HTERT RPE-1 (cell line): ENCODE data around the gene NOL12.
"Not testable (repeated sequence)": the region's sequence is repeated elsewhere in the genome, so short reads cannot be mapped to it uniquely, and the experiment has no call there.

Source experiments
- in situ Hi-C: fragments of 300-500 bp; cut with MboI; formaldehyde crosslinking; loops from 4 replicates; pipeline ENCODE4 v1.14.3; 2020; ENCODE audit warnings: low sequenced_read_pairs

NOL12 gene, protein sequence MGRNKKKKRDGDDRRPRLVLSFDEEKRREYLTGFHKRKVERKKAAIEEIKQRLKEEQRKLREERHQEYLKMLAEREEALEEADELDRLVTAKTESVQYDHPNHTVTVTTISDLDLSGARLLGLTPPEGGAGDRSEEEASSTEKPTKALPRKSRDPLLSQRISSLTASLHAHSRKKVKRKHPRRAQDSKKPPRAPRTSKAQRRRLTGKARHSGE

DNA sequence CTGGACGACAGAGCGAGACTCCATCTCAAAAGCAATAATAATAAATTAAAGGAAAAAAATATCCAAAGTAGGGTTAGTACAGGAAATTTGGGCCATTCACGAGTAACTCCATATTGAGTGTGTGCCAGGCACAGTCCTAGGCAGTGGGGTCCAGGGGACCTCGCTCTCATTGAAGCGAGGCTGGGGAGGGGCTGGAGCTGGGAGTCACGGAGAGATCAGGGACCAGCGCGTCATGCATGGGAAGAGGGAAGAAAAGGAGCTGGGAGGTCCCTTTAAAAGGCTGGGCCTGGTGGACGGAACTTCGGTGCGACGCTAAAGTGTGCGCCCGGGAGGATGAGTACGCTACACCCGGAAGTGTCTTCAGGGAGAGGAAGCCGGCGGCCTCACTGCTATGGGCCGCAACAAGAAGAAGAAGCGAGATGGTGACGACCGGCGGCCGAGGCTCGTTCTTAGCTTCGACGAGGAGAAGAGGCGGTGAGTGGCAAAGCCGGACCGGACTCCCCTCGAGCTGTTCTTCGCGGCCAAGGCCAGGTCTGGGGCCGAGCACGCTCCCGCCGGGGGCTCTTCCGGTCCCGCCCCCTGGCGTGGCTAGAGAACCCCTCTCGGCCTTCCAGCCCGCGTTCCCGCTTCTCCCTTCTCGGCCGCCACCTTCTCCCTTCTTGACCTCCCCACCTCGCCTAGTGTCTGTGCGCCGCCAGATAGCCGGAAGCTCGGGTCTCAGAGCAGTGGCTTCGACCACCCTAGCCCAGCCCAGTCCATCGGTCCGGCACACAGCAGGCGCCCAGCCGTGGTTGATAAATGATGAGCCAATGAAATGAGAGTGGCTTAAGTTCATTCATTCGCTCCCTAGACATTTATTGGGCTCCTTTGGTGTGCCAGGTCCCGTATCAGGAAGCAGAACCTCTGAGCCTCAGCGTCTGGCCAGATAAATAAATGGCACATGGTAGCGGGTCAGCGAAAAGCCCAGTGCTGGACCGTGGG is at the start of gene NOL12:
NOL12 (plus strand) TSS at position 342 of the 981 bp plus-strand sequence; CDS start at position 392, 50 bp downstream.
- in situ Hi-C loops, result no loop called here

DNA sequence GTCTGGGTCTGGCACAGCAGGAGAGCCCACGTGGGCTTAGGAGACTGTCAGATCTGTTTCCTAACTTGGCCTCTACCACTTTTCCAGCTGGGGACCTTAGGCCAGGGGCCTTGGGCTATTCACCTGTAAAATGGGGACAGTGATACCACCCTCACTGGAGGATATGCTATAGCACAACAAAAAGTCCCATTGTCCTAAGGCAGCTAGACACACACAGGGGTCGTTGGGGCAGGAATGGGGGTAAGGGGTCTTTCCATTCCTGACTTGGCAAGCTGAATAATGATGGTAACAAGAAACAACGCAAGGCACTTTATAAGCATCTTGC is 49.2 kb upstream of the NOL12 start:
- in situ Hi-C loops, result no loop called here

- in situ Hi-C loops, result no loop called here
Observed at GRCh38 chr22:37638391-37639069, 47.6 kb upstream of the NOL12 start.

GRCh38 chr22:37639070-37639760 is 46.9 kb upstream of the NOL12 start, which contains the start of gene SH3BP1:
Gene SH3BP1, plus strand, starts transcription at chr22:37639669. Its CDS starts 119 bp downstream, at chr22:37639788.
- in situ Hi-C loops, result no loop called here

DNA sequence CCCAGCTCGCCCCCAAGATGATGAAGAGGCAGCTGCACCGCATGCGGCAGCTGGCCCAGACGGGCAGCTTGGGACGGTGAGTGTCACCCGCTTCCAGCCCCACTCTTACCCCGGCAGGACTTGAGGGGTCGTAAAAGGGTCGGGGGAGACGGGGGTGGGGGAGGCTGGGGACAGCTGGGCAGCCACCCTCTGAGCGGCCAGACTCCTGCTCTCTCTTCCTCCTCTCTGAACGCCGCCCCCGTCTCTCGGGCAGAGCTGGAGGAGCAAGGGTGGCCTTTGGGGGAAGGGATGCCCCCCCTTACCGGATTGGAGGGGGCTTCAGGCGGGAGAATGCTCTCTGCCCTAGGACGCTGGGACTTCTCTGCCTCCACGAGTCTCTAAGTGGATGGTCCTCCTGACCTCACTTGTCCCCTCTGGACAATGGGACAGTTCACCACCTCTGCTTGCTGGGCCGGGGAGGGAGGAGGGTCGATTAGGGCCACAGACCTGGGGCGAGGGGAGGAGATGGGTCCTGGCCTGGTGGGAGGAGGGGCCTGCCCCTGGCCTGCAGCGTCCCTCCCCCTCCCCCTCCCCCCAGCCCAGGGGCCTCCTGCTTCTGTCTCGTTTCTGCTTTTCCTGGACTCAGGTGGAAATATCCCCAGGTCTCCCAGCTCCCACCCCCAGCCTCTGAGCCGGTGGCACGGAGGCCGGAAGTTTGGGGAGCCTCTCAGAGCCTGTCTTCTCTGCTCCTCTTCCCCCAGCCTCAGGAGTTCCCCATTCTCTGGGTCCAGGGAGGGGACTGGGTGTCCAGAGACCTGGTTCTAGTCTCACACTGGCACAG is 46.2 kb upstream of the NOL12 start:
- in situ Hi-C loops, result no loop called here

DNA sequence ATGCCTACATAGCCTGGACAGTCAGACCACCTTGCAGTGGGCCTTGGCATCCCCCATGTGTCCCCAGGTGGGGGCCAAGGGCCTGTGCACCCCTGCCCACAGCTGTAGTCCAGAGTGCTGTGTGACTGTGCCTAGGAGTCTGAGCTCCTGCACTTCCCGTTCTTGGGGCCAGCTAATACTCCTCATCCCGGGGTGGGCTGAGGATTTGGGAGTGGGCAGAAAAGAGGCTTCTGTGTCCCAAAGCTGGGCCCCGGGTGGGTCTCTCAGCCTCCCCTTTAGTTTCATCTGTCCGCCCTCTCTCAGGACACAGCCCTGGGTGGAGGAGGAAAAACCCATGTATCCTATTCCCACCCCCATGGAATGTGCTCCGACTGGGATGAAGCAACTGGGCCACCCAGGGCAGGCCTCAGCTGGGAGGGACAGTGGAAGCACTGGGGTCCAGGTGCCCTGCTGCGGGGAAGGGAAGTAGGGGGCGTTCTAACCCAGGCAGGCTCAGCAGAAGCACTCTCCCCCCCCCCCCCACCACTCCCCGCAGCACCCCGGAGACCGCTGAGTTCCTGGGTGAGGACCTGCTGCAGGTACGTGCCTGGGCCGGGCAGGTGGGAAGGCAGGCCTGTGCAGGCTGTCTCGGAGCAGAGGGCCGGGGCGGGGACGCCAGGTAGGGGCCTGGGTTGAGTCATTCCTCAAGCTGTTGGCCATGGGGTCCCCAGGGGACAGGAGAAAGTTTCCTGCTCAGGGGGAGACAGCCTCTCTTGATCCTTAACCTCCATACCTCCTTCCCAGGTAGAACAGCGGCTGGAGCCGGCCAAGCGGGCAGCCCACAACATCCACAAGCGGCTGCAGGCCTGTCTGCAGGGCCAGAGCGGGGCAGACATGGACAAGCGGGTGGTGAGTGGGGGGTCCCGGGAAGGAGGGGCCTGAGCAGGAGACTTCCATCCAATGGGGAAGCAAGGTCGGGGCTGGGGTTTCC is 45.3 kb upstream of the NOL12 start:
- in situ Hi-C loops, result no loop called here

GRCh38 chr22:37641561-37641949 is 44.6 kb upstream of the NOL12 start:
- in situ Hi-C loops, result no loop called here

DNA sequence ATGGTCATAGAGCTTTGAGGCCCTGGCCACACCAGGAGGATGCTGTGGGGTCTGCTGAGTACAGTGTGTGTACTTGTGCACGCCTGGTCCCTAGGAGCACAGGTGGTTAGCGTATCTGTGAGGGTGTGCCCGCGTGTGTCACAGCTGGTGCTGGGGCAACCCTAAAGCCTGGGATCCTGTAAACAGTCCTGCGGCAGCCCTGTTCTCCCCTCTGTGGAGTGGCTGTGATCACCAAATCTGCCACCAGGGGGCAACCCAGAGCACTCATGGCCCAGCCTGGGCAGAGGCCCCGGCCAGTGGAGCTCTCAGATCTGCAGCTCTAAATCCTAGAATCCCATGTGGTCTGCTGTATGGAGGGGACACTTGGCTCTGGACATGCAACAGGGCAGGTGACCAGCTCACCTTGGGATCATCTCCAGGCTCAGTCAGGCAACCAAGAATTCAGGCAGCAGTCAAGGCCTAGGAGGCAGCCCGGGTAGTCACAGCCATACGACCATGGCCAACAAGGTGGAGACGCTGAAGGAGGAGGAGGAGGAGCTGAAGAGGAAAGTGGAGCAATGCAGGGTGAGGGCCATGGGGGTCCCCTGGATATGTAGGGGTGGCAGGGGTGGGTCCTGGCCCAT is 42.8 kb upstream of the NOL12 start:
- in situ Hi-C loops, result no loop called here

GRCh38 chr22:37647317-37647716 is 38.8 kb upstream of the NOL12 start:
- in situ Hi-C loops, result no loop called here

DNA sequence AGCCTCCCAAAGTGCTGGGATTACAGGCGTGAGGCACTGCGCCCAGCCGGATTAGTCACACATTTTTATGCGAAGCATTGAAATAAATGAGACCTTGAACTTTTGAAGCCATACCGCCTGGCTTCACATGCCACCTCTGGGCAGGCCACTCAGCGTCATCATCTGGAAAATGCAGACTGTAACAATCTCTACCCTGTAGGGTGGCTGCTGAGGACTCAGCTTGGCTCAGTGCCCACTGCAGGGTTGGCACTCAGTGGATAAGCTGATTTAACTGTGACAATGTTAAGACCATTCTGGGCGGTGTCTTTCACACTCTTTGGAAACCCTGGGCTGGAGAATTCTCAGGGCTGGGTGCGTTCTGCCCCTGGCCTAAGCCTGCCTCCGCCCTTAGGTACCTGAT is 38.2 kb upstream of the NOL12 start:
- in situ Hi-C loops, result no loop called here

GRCh38 chr22:37650463-37651136 is 35.5 kb upstream of the NOL12 start:
- in situ Hi-C loops, result no loop called here

GRCh38 chr22:37654563-37655251 is 31.4 kb upstream of the NOL12 start:
- in situ Hi-C loops, result no loop called here

DNA sequence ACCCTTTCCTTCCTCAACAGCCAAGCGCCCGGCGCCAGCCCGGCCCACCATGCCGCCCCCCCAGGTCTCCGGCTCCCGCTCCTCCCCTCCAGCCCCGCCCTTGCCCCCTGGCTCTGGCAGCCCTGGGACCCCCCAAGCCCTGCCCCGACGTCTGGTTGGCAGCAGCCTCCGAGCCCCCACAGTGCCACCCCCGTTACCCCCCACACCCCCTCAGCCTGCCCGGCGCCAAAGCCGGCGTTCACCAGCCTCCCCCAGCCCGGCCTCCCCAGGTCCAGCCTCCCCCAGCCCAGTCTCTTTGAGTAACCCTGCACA is 30.9 kb upstream of the NOL12 start:
- in situ Hi-C loops, result no loop called here

DNA sequence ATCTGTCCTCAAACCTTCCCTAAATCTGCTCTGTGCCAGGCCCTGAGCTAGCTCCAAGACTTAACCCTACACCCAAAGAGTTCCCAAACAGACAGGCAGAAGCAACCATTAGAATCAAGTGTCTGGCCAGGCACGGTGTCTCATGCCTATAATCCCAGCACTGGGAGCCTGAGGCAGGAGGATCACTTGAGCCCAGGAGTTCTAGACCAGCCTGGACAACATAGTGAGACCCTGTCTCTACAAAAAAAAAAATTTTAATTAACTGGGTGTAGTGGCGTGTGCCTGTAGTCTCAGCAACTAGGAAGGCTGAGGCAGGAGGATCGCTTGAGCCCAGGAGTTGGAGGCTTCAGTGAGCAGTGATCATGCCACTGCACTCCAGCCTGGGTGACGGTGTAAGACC is 29.6 kb upstream of the NOL12 start:
- in situ Hi-C loops, result not testable (repeated sequence)

DNA sequence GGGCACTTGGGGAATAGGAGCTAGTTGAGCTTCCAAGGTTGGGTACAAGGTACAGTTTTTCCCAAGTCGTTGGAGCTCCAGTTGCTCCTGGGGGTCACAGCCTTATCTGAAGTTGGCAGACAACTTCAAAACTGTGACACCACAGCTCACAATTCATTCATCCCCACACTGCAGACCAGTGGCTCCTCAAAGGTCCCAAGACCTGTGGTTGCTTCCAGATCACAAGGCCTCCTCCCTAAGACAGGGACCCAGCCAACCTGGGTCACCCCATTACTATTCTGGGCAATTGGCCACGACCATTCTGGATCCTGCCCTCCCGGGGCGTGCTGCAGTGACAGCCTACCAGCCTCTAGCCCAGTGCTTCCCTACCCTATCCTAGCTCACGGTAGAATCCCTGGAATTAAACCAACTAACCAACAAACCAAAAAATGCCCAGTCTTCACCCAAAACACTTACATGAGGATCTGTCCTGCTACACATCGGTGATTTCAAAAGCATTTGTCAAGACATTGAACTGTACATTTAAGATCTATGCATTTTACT is 28.5 kb upstream of the NOL12 start:
- in situ Hi-C loops, result no loop called here

DNA sequence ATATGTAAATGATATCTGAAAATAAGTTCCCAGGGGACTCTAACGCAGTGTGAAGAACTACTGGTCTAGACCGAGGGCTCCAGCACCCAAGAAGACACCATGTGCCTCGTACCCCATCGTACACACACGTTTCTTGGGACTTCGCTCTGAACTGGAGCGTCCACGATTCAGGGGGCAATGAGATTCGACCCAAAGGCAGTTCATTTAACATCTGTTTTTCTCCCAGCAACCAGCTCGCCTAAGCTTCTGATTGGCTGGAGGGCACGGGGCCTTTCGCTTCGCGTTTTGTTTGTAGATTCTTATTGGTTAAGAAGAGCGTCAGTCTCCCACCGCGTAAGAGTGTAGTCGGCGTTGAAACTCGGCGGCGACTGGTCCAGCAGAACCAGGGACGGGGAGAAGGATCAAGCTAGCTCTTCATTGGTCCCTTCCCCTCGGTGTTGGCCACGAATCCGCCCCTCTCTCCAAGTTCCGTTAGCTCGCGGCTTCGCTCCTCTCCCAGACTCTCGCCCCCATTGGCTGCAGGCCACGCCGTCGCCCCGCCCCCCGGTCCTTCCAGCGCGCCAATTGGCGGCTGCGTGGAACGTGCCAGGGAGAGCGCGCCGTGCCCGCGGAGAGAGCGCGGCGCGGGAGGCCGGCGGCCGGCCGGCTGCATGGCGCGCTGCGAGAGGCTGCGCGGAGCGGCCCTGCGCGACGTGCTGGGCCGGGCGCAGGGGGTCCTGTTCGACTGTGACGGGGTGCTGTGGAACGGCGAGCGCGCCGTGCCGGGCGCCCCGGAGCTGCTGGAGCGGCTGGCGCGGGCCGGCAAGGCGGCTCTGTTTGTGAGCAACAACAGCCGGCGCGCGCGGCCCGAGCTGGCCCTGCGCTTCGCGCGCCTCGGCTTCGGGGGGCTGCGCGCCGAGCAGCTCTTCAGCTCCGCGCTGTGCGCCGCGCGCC is 27.7 kb upstream of the NOL12 start, which contains the start of gene PDXP:
PDXP (plus strand) TSS at position 591 of the 933 bp plus-strand sequence; CDS start at position 651, 60 bp downstream.
- in situ Hi-C loops, result no loop called here
